GM21717 (cell line): ENCODE data around the gene C16orf74.
A peak's percentile ranks its signal among the peaks of the same experiment; 100 is the strongest.

Experiments
- ATAC-seq: cut with Tn5 transposase; IDR thresholded peaks from one replicate; pipeline ENCODE4 v1.9.1; 2021; ENCODE audit warnings: mild to moderate bottlenecking, moderate library complexity; ENCODE audit not compliant: unreplicated experiment

The C16orf74 gene

DNA sequence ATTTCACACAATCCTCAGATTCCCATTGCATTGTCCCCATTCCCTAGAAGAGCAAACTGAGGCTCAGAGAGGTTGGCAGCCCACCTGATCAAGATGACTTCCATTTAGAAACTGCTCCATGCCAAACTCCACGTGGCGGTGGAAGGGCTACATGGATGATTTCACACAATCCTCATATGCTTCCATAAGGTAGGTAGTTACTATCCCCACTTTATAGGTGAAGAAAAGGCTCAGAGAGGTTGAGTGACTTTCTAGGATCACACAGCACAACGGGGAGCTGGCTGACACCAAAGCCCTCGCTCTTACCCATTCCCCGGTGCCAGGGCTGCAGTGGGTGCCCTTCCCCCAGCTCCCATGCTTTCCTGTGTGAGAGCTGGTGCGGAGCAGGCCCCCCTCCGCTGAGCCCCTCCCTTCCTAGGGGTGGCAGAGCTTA is 52.4 kb downstream of the C16orf74 start:
- ATAC-seq, result no peak

DNA sequence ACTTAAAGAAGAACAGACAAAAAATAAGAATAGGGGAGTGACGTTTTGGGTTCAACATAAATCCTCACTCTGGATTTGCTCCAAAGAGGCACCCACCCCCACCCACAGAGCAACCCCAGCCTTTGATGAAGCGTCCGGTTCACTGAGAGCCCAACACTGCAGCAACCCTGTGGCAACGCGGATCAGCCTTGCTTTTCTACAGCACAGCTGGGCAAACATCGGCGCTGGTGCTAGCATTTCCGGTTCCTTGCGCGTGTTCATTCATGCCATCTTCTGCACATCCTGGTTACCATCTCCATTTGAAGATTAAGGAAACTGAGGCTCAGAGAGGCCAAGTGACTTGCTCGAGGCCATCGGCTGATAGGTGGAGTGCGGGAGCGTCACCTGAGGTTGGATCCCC is 53.5 kb downstream of the C16orf74 start:
- no peak for ATAC-seq

DNA sequence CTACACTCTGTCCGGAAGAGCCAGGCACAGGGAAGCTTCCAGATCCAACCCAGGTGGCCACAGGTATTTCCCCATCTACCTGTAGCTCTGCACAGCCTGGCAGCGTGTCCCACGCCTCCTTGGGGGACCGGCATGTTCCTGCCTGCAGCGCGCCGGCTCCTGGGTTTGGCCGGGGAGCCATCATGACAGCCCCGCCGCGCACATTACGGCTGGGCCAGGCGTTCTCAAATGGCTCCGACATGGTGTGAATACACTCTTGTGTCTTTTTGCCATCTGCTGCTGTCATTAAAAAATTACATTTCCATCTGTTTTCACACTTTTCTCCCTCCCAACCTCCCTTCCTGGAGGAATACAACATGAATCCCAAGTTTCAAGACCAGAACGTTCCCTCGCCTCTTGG is 54.1 kb downstream of the C16orf74 start:
- no peak for ATAC-seq

DNA sequence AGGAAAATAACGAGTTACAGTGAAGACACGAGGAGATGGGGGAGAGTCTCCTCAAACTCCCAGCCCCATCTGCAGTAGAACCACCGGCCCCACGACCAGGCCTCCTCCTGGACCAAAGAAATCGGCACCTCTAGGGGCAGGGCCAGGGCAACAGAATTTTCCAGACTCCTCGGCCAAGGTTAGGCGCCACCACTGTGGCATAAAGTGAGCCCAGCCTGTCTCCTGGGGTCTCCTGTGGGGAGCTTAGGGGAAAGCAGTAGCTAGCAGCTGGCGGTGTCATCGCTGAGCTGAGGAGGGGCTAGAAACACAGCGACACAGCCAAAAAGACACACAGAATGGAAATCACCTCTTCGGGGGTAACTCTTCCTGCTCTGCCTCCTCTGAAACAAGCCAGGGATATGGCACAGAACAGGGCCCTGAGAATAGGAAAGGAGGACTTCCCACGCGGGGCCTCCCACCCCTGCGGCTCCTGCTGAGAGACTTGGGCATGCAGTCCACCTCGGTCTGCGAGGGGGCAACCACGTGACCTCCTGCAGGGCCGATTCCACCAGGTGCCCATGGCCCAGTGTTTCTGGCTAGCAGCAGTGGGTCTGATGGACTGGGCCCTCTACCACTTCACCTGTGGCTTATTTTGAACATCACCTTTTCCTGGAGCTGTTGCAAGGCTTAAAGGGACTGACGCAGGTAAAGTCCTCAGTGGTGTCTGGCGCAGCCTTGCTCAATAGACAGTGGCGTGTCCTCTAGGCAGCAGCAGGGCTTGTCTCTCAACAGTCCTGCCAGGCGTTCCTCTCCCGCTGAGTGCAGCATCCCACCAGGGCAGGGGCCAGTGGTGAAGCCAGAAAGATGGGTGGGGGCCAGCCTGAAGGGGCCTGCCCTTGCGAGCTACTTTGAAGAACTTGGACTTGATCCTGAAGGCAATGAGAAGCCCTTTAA is 55.4 kb downstream of the C16orf74 start:
- ATAC-seq, result no peak

DNA sequence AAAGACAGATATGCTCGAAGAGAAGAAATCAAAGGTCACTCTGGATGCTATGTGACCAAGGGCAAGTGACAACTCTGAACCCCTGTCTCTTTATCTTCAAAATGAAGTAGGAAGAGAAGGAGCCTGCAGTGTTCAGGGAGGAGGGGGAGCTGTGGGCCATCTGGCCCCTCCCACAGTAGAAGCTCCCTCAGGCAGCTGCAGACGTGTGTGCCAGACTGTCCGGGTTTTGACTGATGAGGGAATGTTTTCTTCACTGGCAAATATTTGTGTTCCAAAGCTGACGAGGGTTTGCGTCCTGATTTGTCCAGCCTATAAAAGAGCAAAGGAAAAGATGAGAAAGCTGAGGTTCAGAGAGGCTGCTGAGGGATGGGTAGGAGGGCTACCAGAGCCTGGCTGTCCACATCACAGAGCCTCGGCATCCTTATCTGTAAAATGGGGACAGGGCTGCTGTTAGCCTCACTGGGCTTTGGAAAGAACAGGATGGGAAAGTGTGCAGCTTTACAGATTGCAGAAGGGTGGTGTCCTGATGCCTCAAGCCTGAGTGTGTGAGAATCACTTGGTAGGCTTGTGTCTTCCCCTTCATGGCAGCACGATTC is 60.3 kb downstream of the C16orf74 start:
- ATAC-seq, result no peak

DNA sequence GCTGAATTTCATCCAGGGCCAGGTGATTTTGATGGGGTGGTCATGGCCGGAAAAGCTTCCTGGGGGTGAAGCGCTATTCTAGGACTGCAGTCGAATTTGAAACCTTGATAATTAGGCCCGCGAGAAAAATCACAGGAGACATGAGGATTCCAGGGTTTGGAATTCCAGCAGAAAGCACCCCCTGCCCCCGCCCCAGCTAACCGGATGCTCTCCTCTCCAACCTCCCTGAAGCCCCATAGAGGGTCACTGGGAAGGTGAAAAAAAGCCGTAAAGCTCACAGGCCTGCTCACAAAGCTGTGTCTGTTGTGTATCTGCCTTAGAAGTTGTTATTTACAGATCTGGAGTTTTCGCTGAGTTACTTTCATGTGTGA is 61.0 kb downstream of the C16orf74 start:
- no peak for ATAC-seq

DNA sequence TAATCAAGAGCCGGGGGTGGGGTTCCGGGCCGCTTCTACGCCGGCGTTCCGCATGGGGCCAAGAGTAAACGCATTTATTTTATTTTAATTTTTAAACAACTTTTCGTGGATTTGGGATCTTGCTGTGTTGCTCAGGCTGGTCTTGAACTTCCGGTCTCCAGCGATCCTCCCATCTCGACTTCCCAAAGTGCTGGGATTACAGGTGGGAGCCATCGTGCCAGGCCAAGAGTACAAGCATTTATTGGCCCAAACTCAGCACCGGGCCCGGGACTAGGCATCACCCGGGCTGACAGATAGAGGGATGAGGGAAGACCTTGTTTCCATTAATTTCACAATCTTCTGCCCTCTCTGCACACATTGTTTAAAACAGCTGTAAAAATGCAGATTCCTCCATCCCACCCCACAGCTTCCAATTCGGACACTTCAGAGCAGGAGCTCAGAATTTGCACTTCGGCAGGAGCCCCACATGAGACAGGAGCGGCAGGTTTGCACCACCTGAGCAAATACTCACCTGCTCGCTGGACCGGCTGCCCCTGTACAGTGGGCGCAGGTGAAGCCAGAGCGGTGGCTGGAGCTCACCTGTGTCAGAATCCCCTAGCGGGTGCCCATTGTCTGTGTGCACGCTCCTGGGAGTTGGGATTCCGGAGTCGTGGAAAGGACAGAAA is 61.5 kb downstream of the C16orf74 start:
- no peak for ATAC-seq

DNA sequence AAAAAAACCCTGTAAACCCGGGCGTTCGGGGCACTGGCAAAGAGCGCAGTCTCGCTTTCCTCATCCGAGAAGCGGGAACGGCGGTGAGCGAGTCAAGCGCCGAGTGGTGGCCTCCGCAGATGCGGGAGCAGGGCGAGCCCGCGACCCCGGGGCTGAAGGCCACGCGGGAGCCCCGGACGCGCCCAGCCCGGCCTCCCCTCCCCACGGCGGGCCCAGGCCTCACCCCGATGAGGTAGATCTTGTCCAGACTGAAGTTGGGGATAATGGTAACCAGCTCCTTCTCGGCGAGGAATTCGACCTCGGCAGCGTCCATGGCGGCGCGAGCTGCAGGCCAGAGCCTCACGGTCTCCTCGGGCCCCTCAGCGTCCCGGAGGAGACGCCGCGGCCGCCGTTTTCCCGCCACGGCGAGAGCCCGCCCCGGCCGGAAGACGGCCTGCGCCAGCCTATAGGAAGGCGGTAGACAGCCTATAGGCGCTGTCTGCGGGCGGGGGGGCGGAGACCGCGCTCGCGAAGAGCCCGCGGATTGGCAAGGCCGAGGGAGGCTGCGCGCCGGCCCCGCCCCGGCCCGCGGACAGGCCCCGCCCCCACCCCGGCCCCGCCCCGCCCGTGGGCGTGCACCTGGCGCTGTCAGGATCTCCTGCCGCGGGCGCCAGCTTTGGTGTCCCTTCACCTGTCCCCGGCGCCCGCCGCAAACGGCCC is 62.2 kb downstream of the C16orf74 start, which contains the start of gene GINS2:
Gene GINS2 (minus strand): TSS at position 369 of the 699 bp plus-strand sequence. CDS start 56 bp downstream, at position 313.
- peak; percentile 85 for ATAC-seq

DNA sequence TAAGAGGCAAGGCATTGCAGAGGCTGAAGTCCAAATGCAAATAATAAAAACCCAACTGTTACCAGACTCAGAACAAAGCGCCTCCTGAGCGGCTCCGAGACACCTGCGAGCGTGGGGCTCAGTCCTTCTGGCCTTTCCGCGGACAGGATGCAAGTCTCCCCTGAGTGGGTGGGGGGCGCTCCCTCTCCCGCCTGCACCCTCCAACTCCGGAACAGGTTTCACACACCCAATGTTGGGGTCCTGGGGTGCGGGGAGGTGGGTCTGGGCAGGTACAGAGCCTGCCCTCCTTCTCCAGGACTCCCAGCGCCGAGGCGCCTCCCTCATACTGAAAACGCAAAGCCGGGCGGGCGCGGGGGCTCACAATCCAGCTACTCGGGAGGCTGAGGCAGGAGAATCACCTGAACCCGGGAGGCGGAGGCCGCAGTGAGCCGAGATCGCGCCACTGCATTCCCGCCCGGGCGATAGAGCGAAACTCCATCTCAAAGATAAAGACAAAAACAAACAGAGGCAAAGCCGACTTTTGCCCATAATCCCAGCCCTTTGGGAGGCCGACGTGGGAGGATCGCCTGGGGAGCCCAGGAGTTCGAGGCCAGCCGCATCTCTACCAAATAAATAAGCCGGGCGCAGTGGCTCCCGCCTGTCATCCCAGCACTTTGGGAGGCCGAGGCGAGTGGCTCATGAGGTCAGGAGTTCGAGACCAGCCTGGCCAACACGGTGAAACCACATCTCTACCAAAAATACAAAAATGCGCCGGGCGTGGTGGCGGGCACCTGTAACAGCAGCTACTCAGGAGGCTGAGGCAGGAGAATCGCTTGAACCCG is 63.0 kb downstream of the C16orf74 start:
- ATAC-seq, result no peak

DNA sequence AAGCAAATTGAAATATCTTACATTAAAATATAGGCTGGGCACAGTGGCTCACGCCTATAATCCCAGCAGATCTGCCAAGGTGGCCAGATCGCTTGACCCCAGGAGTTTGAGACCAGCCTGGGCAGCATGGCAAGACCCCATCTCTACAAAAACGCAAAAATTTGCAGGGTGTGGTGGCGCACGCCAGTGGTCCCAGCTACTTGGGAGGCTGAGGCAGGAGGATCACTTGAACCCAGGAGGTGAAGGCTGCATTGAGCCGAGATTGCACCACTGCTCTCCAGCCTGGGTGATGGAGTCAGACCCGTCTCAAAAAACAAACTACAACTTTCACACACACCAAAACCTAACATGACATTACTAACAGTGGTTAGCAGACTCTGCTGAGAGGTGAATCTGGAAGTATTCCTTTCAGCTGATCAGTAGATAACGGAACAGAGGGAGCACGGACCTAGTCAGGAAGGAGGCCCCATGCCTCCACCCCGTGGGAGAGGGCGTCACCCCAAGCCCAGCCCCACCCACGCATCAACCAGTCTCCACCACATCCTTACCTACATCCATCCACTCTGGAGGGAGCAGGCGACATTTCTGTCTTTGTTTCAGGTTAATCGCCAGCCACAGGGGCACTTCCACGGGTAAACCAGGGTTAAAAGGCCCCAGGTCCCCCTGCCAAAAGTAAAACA is 63.8 kb downstream of the C16orf74 start:
- no peak for ATAC-seq

DNA sequence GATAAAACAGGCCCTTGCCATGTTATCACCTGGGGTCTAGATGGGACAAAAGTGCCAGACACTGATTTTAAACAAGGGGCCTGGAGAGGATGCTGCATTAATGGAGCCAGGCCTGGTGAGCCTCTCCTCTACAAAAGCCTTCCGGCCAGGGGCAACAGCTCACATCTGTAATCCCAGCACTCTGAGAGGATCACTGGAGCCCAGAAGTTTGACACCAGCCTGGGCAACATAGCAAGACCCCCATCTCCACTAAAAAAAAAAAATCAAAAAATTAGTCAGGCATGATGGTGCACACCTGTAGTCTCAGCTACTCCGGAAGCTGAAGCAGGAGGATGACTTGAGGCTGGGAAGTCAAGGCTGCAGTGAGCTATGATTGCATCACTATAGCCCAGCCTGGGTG is 65.6 kb downstream of the C16orf74 start:
- ATAC-seq, result no peak

DNA sequence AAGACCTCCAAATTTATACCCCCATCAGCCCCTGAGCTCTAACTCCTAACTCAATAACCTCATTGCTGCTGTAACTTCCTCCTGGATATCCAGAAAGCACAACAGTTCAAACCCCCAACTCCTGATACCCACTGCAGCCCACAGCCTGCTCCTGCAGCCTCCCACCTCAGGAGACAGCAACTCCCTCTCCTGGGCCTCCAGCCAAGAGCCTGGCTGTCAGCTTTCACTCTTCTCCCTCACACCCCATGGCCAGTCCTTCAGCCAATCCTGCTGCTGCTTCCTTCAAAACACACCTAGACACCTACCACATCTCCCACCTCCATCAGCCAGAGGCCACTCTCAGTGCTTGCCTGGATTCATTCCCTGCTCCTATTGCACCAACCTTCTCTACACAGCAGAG is 67.5 kb downstream of the C16orf74 start:
- ATAC-seq, result no peak

DNA sequence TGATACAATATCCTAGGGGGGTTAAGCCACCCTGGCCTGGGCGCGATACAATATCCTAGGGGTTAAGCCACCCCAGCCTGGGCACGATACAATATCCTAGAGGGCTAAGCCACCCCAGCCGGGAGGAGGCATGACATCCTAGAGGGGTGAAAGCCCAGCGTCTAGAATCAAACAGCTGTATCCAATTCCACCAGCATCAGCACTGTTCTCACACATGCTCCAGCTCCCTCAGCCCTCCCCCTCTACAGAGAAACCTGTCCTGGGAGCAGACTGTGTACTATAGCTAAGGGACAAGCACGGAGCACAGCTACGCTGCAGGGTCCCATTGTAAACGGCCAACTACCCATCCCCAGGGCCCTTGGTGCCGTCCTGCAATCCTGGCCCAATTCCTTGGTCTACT is 68.4 kb downstream of the C16orf74 start:
- no peak for ATAC-seq

DNA sequence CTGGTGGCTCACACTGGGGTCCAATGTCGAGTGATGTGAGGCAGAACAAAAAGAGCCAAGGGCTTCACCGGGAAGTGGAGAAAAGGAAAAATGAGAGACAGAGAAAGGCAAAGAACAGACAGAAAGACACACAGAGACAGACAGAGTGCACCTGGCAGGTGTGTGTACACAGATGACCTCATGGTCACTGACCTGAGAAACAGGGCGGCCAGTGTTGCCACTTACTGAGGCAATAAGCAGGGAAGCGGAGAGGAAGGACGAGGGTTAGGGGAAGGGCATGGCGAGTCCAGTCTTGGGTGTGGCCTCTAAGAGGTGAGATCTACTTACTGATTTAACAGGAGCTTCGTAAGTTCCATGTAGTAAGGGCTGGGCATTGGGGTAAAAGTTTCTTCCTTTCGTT is 69.6 kb downstream of the C16orf74 start:
- no peak for ATAC-seq

DNA sequence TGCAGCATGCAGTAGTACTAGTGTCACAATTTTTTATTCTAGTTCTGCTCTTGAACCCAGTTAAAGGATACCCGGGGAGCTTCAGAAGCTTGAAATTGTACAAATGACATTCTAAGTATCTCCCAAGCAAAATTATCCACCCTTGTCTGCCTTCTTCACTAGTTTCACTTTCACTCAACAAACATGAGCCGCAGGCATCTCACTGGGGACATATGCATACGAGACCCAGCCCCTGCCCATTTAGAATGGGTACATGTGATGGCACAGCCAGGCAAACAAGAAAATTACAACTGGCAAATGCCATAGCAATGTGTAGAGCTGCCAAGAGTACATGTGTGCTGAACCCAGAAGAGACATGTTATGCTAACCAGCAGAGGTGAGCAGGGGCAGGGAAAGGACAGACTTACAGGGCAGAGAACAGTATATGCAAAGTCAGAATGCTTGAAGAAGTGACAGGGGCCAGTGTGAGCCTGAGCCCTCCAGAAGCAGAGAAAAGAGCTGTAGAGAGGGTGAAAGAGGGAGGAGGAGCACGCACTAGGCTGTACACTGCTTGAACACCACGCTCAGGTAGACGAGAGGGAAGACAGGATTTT is 70.4 kb downstream of the C16orf74 start:
- ATAC-seq, result no peak

DNA sequence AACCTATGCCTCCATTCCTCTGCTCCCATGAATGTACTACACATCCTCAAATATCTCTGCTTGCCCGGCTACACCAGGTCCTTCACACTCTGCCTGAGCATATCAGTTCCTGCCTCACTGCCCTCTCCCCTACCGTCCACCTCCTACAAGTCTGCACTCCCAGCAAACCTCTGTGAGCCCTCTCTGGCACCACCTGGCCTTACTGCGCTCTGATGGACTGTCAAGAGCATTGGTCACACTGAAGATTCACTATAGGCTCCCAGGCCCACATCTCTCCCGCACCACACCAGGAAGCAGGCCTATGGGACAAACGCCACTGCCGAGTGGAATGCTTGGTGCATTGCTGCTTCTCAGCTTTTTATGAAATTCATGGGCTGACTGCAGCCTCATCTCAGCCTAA is 71.0 kb downstream of the C16orf74 start:
- ATAC-seq, result no peak

DNA sequence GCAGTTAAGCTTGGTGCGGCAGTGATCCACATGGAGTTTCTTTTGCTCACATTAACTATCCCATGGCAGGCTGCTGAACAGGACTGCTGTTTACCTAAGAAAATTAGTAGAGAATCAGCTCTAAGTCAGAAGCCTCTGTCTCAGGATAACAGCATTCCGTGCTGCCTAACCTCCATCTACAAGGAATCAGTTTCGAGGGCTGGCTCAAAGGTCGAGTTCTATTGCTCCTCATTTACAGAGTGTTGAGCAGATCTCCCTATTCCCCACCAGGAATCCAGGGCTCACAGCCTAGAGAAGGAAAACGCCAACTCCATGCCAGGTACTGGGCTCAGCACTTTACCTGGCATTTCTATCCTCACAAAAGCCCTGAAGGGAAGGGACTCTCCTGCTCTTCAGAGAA is 72.1 kb downstream of the C16orf74 start:
- ATAC-seq, result no peak

DNA sequence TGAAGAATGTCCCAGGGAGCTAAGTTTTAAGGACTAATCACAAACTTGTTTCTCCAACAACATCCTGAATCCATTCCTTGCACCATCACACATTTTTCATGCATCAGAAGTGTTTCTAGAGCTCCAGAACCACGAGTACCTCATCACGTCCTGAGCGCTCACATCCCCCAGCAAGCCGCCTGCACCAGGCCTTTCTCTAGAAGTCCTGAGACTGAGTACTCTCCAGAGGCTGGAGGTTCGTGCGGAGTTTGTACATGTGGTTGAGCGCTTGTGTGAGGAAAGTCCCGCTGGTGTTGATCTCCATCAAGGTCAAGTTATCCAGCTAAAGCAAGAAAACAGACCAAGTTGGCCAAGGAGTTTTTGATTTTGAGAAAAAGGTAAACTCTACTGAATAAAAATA is 72.9 kb downstream of the C16orf74 start:
- no peak for ATAC-seq

DNA sequence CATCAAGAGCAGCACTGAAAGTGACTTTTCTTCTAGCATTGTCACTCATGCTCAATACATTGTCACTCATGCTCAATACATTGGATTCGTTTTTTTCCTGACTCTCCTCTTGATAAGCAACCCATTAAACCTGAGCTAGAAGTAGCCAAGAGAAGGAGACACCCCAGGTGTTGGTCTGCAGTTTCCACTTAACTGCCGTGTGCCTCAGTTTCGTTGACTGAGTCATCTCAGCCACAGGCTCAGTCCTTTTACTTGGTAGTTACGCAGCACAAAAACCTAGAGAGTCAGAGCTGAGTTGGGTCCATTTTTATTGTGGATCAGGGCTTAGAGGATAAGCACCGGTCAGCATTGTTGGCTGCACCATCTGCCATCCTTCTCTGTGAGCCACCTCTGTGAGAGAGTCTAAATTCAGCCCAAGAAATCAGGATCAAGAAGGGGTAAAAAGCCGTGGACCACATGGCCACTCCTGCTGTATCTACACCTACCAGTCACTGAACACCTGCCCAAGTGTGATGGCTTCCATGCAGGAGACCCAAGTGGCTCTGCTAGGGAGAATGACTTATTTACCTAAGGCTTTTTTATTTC is 73.4 kb downstream of the C16orf74 start:
- no peak for ATAC-seq
